HCT116 (cell line): ENCODE data around the gene NOX1. TPM values are rescaled to one million over a fixed set of nuclear protein-coding genes. Genes with fewer than 3 reads are reported as not detected.

Experiments used
- ATAC-seq: fragments of 200-7000 bp; cut with Tn5 transposase; 2 replicates; pipeline ENCODE4 v1.9.1; 2020; ENCODE audit warnings: mild to moderate bottlenecking, moderate library complexity
- BruUV-seq: library from RNA; stranded (reverse); fragments of 400-500 nt; replicated peaks from 2 replicates; lab custom pipeline; 2021; lab: Mats Ljungman, UMichigan
- CTCF ChIA-PET: fragments of 300-600 bp; sonication (Branson Sonifier 250); formaldehyde crosslinking; loops from one replicate; lab custom pipeline; 2021; ENCODE audit warnings: antibody characterized with exemption; lab: Charles Lee
- POLR2A ChIA-PET: fragments of 300-600, 350-600 bp; sonication (Branson Sonifier 250); formaldehyde crosslinking; loops from one replicate; lab custom pipeline; 2021; ENCODE audit warnings: antibody characterized with exemption; lab: Charles Lee
- RAD21 ChIA-PET, 2 experiments: fragments of 300-600 bp; sonication (Branson Sonifier 250); formaldehyde crosslinking; loops; one replicate each; lab custom pipeline; 2023; ENCODE audit warnings: low total read pairs in 2 of 2; ENCODE audit not compliant: uncharacterized antibody in 2 of 2, unreplicated experiment in 2 of 2, low non-redundant PET in 1 of 2; lab: Charles Lee
- DNase-seq: peaks from one replicate; pipeline ENCODE4 v3.0.0-alpha.2; 2010; ENCODE audit warnings: low read depth, low spot score
- H2AFZ ChIP-seq: fragments of 200-600 bp; shearing (Covaris generic), sonication (generic); 2 replicates; pipeline ENCODE4 v1.6.1; 2017; ENCODE audit warnings: low read depth, mixed run types, mixed read lengths, antibody characterized with exemption, low read length; ENCODE audit not compliant: poor library complexity, severe bottlenecking
- H3K27ac ChIP-seq: 2 replicates; pipeline ENCODE4 v1.5.1; 2012; ENCODE audit warnings: low read depth, low read length
- H3K27me3 ChIP-seq: fragments of 200-600 bp; sonication (generic); 2 replicates; pipeline ENCODE4 v1.6.1; 2016; ENCODE audit warnings: mixed run types, low read length, mixed read lengths; ENCODE audit not compliant: insufficient read depth
- H3K36me3 ChIP-seq, 2 experiments: fragments of 200-500 bp in 1 of 2; fragments of 200-600 bp in 1 of 2; sonication (Bioruptor generic) in 1 of 2; sonication (generic) in 1 of 2; 2 replicates each; pipeline versions ENCODE4 v1.5.1 to v1.6.1; 2014 to 2016; ENCODE audit warnings: low read length in 2 of 2, inconsistent platforms in 1 of 2, mixed read lengths in 1 of 2, mixed run types in 1 of 2; ENCODE audit not compliant: insufficient read depth in 2 of 2, control insufficient read depth in 1 of 2
- H3K4me1 ChIP-seq, 2 experiments: fragments of 200-600 bp in 1 of 2; sonication (generic) in 1 of 2; 2 replicates each; pipeline versions ENCODE4 v1.5.1 to v1.6.1; 2012 to 2017; ENCODE audit warnings: low read length in 2 of 2, inconsistent platforms in 1 of 2, mild to moderate bottlenecking in 1 of 2, mixed read lengths in 1 of 2, mixed run types in 1 of 2, moderate library complexity in 1 of 2; ENCODE audit not compliant: insufficient read depth in 2 of 2, control insufficient read depth in 1 of 2
- H3K4me2 ChIP-seq: fragments of 200-600 bp; sonication (generic); 2 replicates; pipeline ENCODE4 v1.6.1; 2017; ENCODE audit warnings: mixed run types, low read length, mixed read lengths
- H3K4me3 ChIP-seq, 2 experiments: fragments of 200-600 bp in 1 of 2; sonication (generic) in 1 of 2; replicated peaks in 1 of 2; 2 replicates each; pipeline ENCODE4 v1.5.1; 2011 to 2016; ENCODE audit warnings: low read length in 2 of 2, control low read depth in 1 of 2, low read depth in 1 of 2, mild to moderate bottlenecking in 1 of 2, mixed read lengths in 1 of 2, mixed run types in 1 of 2
- H3K79me2 ChIP-seq: fragments of 200-600 bp; sonication (generic); 2 replicates; pipeline ENCODE4 v1.6.1; 2017; ENCODE audit warnings: mild to moderate bottlenecking, mixed run types, low read length, moderate library complexity, mixed read lengths; ENCODE audit not compliant: insufficient read depth
- H3K9ac ChIP-seq: fragments of 200-600 bp; sonication (generic); 2 replicates; pipeline ENCODE4 v1.6.1; 2016; ENCODE audit warnings: low read length, mixed read lengths
- H3K9me2 ChIP-seq: fragments of 200-600 bp; sonication (generic), shearing (Covaris generic); 2 replicates; pipeline ENCODE4 v1.6.1; 2017; ENCODE audit warnings: mixed run types, mild to moderate bottlenecking, moderate library complexity; ENCODE audit not compliant: insufficient read depth
- H3K9me3 ChIP-seq, 2 experiments: fragments of 200-500 bp in 1 of 2; fragments of 200-600 bp in 1 of 2; sonication (Bioruptor generic) in 1 of 2; sonication (generic) in 1 of 2; 2 replicates each; pipeline ENCODE4 v1.6.1; 2014 to 2017; ENCODE audit warnings: low read length in 2 of 2, mixed read lengths in 2 of 2, inconsistent platforms in 1 of 2, low read depth in 1 of 2, mild to moderate bottlenecking in 1 of 2, mixed run types in 1 of 2, moderate library complexity in 1 of 2; ENCODE audit not compliant: control insufficient read depth in 1 of 2, insufficient read depth in 1 of 2
- H4K20me1 ChIP-seq: fragments of 200-600 bp; sonication (generic), shearing (Covaris generic); 2 replicates; pipeline ENCODE4 v1.6.1; 2017; ENCODE audit warnings: mixed run types, mild to moderate bottlenecking, moderate library complexity; ENCODE audit not compliant: insufficient read depth
- ATF3 ChIP-seq: IDR thresholded peaks from 2 replicates; pipeline ENCODE4 v1.6.1; 2012
- CBX3 ChIP-seq: IDR thresholded peaks from 2 replicates; pipeline ENCODE4 v1.6.1; 2012; ENCODE audit warnings: low read depth
- CEBPB ChIP-seq: IDR thresholded peaks from 2 replicates; pipeline ENCODE4 v1.6.1; 2012; ENCODE audit warnings: low read depth
- CTCF ChIP-seq, 3 experiments: fragments of 200-600 bp in 1 of 3; sonication (generic) in 1 of 3; IDR thresholded peaks in 2 of 3; conservative IDR thresholded peaks in 1 of 3; 2 replicates each; pipeline ENCODE4 v1.5.1; 2012 to 2017; ENCODE audit warnings: low read depth in 2 of 3, low read length in 2 of 3, antibody characterized with exemption in 1 of 3, borderline replicate concordance in 1 of 3, control low read depth in 1 of 3, mild to moderate bottlenecking in 1 of 3, mixed read lengths in 1 of 3, mixed run types in 1 of 3, moderate library complexity in 1 of 3; ENCODE audit not compliant: insufficient read depth in 1 of 3
- EGR1 ChIP-seq: IDR thresholded peaks from 2 replicates; pipeline ENCODE4 v1.6.1; 2012; ENCODE audit warnings: low read depth
- ELF1 ChIP-seq: IDR thresholded peaks from 2 replicates; pipeline ENCODE4 v1.6.1; 2012; ENCODE audit warnings: low read depth, borderline replicate concordance
- EZH2 ChIP-seq: fragments of 200-600 bp; sonication (generic); IDR thresholded peaks from 2 replicates; pipeline ENCODE4 v1.6.1; 2017; ENCODE audit warnings: antibody characterized with exemption, mixed run types
- EZH2phosphoT487 ChIP-seq: fragments of 200-600 bp; IDR thresholded peaks from 2 replicates; pipeline ENCODE4 v1.6.1; 2018; ENCODE audit warnings: antibody characterized with exemption, borderline replicate concordance
- FOSL1 ChIP-seq: IDR thresholded peaks from 2 replicates; pipeline ENCODE4 v1.6.1; 2012; ENCODE audit warnings: low read depth
- JUND ChIP-seq: IDR thresholded peaks from 2 replicates; pipeline ENCODE4 v1.6.1; 2012
- POLR2A ChIP-seq: IDR thresholded peaks from 2 replicates; pipeline ENCODE4 v1.7.0; 2011; ENCODE audit warnings: borderline replicate concordance; ENCODE audit not compliant: insufficient read depth, insufficient read length; ENCODE audit errors: extremely low read depth
- REST ChIP-seq: IDR thresholded peaks from 2 replicates; pipeline ENCODE4 v1.6.1; 2012; ENCODE audit warnings: low read depth
- SIN3A ChIP-seq: IDR thresholded peaks from 2 replicates; pipeline ENCODE4 v1.6.1; 2012; ENCODE audit warnings: low read depth
- SP1 ChIP-seq: IDR thresholded peaks from 2 replicates; pipeline ENCODE4 v1.6.1; 2012; ENCODE audit warnings: low read depth
- SRF ChIP-seq: IDR thresholded peaks from 2 replicates; pipeline ENCODE4 v1.6.1; 2012; ENCODE audit warnings: low read depth
- YY1 ChIP-seq: IDR thresholded peaks from 2 replicates; pipeline ENCODE4 v1.6.1; 2011; ENCODE audit warnings: low read length, low read depth, moderate library complexity, mild to moderate bottlenecking; ENCODE audit not compliant: insufficient replicate concordance; ENCODE audit errors: extremely low read depth
- ZNF274 ChIP-seq: fragments of 200-500 bp; sonication (Bioruptor generic); IDR thresholded peaks from 2 replicates; pipeline ENCODE4 v1.6.1; 2014; ENCODE audit warnings: mild to moderate bottlenecking, low read depth, low read length, inconsistent platforms
- intact Hi-C: fragments of 100-400 bp; cut with micrococcal nuclease; formaldehyde crosslinking; loops from 2 replicates; pipeline ENCODE4 v1.10.0; 2022
- total RNA-seq: library from RNA; stranded (reverse); gene quantifications from one replicate; pipeline ENCODE4 v1.2.1, GENCODE V29; 2021; ENCODE audit not compliant: unreplicated experiment
- TF ChIP-seq, protein P1 (sequence below): IDR thresholded peaks from 2 replicates; pipeline ENCODE4 v1.6.1; 2012
- TF ChIP-seq, protein P2 (sequence below): IDR thresholded peaks from 2 replicates; pipeline ENCODE4 v1.6.1; 2011; ENCODE audit warnings: mild to moderate bottlenecking, low read length, moderate library complexity; ENCODE audit not compliant: insufficient replicate concordance; ENCODE audit errors: extremely low read depth

NOX1 gene
- total RNA-seq, 1 experiment from 2014 or later = not detected

GRCh38 chrX:100830547-100830946, 43.6 kb downstream of the NOX1 start:
- no peaks in the 10 kb centered on the region for H3K27me3 ChIP-seq
- no peaks in the 10 kb centered on the region for H3K9me3 ChIP-seq
- POLR2A ChIA-PET = no interaction called here
- BruUV-seq = no TSS peak
- H3K27ac ChIP-seq = no peak overlapping the region
- H3K4me3 ChIP-seq = no peak overlapping the region
- CTCF ChIA-PET = no interaction called here
- no peak for DNase-seq
- RAD21 ChIA-PET = no interaction called here
- no peaks in the 10 kb centered on the region for H3K9me2 ChIP-seq
- H4K20me1 ChIP-seq = no peaks in the 10 kb centered on the region
- no peak overlapping the region for H3K4me2 ChIP-seq
- no peaks in the 10 kb centered on the region for H3K4me1 ChIP-seq
- H3K36me3 ChIP-seq = peaks cover 0 to 5% of the 10 kb centered on the region in 2 experiments; a peak in 3 of 4 replicates
- H3K79me2 ChIP-seq = no peaks in the 10 kb centered on the region
- no peak overlapping the region for H2AFZ ChIP-seq
- intact Hi-C loops = no loop called here
- no peak for ATAC-seq
- H3K9ac ChIP-seq = no peak overlapping the region
- TF ChIP-seq SRF (no peak), ELF1 (no peak), FOSL1 (no peak), CTCF (IDR thresholded peaks at IDR 0.05 in 2 of 3, conservative IDR thresholded peaks at IDR 0.05 in 1 of 3; ENCODE audit: borderline replicate concordance in 1 of 3, insufficient read depth in 1 of 3, low read depth in 2 of 3, low read length in 2 of 3) (no peak), EGR1 (no peak), POLR2A (no peak), YY1 (no peak), JUND (no peak), SIN3A (no peak), CEBPB (no peak), EZH2 (no peak), EZH2phosphoT487 (no peak), CBX3 (no peak), SP1 (no peak), ZNF274 (no peak), REST (no peak), ATF3 (no peak)
- TF ChIP-seq, protein P1, sequence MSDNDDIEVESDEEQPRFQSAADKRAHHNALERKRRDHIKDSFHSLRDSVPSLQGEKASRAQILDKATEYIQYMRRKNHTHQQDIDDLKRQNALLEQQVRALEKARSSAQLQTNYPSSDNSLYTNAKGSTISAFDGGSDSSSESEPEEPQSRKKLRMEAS = no peak
- TF ChIP-seq, protein P2, sequence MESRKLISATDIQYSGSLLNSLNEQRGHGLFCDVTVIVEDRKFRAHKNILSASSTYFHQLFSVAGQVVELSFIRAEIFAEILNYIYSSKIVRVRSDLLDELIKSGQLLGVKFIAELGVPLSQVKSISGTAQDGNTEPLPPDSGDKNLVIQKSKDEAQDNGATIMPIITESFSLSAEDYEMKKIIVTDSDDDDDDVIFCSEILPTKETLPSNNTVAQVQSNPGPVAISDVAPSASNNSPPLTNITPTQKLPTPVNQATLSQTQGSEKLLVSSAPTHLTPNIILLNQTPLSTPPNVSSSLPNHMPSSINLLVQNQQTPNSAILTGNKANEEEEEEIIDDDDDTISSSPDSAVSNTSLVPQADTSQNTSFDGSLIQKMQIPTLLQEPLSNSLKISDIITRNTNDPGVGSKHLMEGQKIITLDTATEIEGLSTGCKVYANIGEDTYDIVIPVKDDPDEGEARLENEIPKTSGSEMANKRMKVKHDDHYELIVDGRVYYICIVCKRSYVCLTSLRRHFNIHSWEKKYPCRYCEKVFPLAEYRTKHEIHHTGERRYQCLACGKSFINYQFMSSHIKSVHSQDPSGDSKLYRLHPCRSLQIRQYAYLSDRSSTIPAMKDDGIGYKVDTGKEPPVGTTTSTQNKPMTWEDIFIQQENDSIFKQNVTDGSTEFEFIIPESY = no peak
